CD4-positive, alpha-beta T cell (primary cell): ENCODE results near the gene UGT2A3. TPM values are rescaled to one million over a fixed set of nuclear protein-coding genes. Genes with fewer than 3 reads are reported as not detected.
"Not testable (repeated sequence)": the region's sequence is repeated elsewhere in the genome, so short reads cannot be mapped to it uniquely, and the experiment has no call there.

Experiments
- ATAC-seq: fragments of 200-7000 bp; cut with Tn5 transposase; one replicate; pipeline ENCODE4 v1.10.0; 2022; ENCODE audit warnings: mild to moderate bottlenecking; ENCODE audit not compliant: poor library complexity
- CTCF ChIA-PET: fragments of 350-600 bp; sonication (Branson Sonifier 250); formaldehyde crosslinking; loops from one replicate; lab custom pipeline; 2021; ENCODE audit warnings: antibody characterized with exemption, inconsistent platforms; lab: Charles Lee
- POLR2A ChIA-PET: fragments of 350-600 bp; sonication (Branson Sonifier 250); formaldehyde crosslinking; loops from one replicate; lab custom pipeline; 2021; ENCODE audit warnings: antibody characterized with exemption, inconsistent platforms; lab: Charles Lee
- DNase-seq, 14 experiments: peaks; one replicate each; pipeline ENCODE4 v3.0.0-alpha.2; 2013 to 2020; ENCODE audit warnings: mixed read lengths in 2 of 14
- H3K27ac ChIP-seq, 2 donors: one replicate each; pipeline versions ENCODE4 v1.5.1 to v1.7.0; 2013; ENCODE audit warnings: low read length in 2 of 2, low read depth in 1 of 2, mild to moderate bottlenecking in 1 of 2
- H3K27me3 ChIP-seq, 2 experiments: 1 replicate in 1 of 2; 2 replicates in 1 of 2; pipeline versions ENCODE4 v1.6.1 to v1.7.0; 2013; ENCODE audit warnings: low read length in 2 of 2, control low read depth in 1 of 2, mild to moderate bottlenecking in 1 of 2, moderate library complexity in 1 of 2; ENCODE audit not compliant: insufficient read depth in 2 of 2, control insufficient read depth in 1 of 2
- H3K36me3 ChIP-seq: one replicate; pipeline ENCODE4 v1.6.1; 2013; ENCODE audit warnings: low read length, control low read depth; ENCODE audit not compliant: insufficient read depth
- H3K4me1 ChIP-seq: one replicate; pipeline ENCODE4 v1.6.1; 2013; ENCODE audit warnings: low read length, control low read depth; ENCODE audit not compliant: insufficient read depth
- H3K4me3 ChIP-seq: one replicate; pipeline ENCODE4 v1.5.1; 2013; ENCODE audit warnings: mild to moderate bottlenecking, low read length, moderate library complexity
- H3K9me3 ChIP-seq, 2 experiments: 1 replicate in 1 of 2; 2 replicates in 1 of 2; pipeline versions ENCODE4 v1.6.1 to v1.7.0; 2013; ENCODE audit warnings: low read length in 2 of 2, mild to moderate bottlenecking in 2 of 2, control low read depth in 1 of 2, moderate library complexity in 1 of 2; ENCODE audit not compliant: control insufficient read depth in 1 of 2, insufficient read depth in 1 of 2
- H3K27ac Mint-ChIP-seq: one replicate; pipeline ENCODE4 v1.8.0; 2020; ENCODE audit warnings: mixed read lengths
- H3K27me3 Mint-ChIP-seq: one replicate; pipeline ENCODE4 v1.8.0; 2021; ENCODE audit warnings: mixed read lengths
- H3K36me3 Mint-ChIP-seq: one replicate; pipeline ENCODE4 v1.8.0; 2021; ENCODE audit warnings: low read depth, mixed read lengths
- H3K4me1 Mint-ChIP-seq: one replicate; pipeline ENCODE4 v1.8.0; 2021; ENCODE audit warnings: low read depth, mixed read lengths
- H3K4me3 Mint-ChIP-seq: one replicate; pipeline ENCODE4 v1.8.0; 2020; ENCODE audit warnings: mild to moderate bottlenecking, mixed read lengths
- H3K9me3 Mint-ChIP-seq: one replicate; pipeline ENCODE4 v1.8.0; 2020; ENCODE audit warnings: mixed read lengths
- CTCF ChIP-seq: fragments of 200-600 bp; IDR thresholded peaks from one replicate; pipeline ENCODE4 v1.8.0; 2022; ENCODE audit warnings: antibody characterized with exemption, mild to moderate bottlenecking
- intact Hi-C, 2 experiments: fragments of 100-400 bp; cut with DNase I in 1 of 2; cut with micrococcal nuclease in 1 of 2; formaldehyde crosslinking; loops; one replicate each; pipeline versions ENCODE4 v1.15.1 to v1.9.0; 2023 to 2025; cut with DNase I, micrococcal nuclease
- total RNA-seq, 174 experiments: library from RNA in 2 of 174; stranded (reverse) in 2 of 174; gene quantifications; one replicate each; pipeline ENCODE4 v1.2.3 and lab custom pipeline; 2021 to 2026

The UGT2A3 gene
- total RNA-seq, 2 experiments from 2014 or later = not detected

- Histone ChIP-seq H3K27me3 (no peaks in the 10 kb centered on the region), H3K4me1 (no peaks in the 10 kb centered on the region), H3K36me3 (no peaks in the 10 kb centered on the region), H3K4me3 (no peak overlapping the region), H3K9me3 (no peaks in the 10 kb centered on the region), H3K27ac (no peak overlapping the region)
- TF ChIP-seq CTCF = no peak
- no peak overlapping the region for H3K4me3 Mint-ChIP-seq
- no peak overlapping the region for H3K27ac Mint-ChIP-seq
- CTCF ChIA-PET = no interaction called here
- ATAC-seq (no peak), DNase-seq (no peak)
- no peaks in the 10 kb centered on the region for H3K27me3 Mint-ChIP-seq
- H3K36me3 Mint-ChIP-seq = no peaks in the 10 kb centered on the region
- intact Hi-C loops = no loop called here
- H3K9me3 Mint-ChIP-seq = peaks cover 5% of the 10 kb centered on the region
- POLR2A ChIA-PET = no interaction called here
- H3K4me1 Mint-ChIP-seq = no peaks in the 10 kb centered on the region
Observed at GRCh38 chr4:68963374-68963773, 11.8 kb upstream of the UGT2A3 start.

GRCh38 chr4:68962868-68963267 lies 11.3 kb upstream of the UGT2A3 start:
- H3K9me3 Mint-ChIP-seq = peaks cover 5% of the 10 kb centered on the region
- H3K4me3 Mint-ChIP-seq = no peak overlapping the region
- Histone ChIP-seq H3K9me3 (no peaks in the 10 kb centered on the region), H3K27ac (no peak overlapping the region), H3K4me1 (no peaks in the 10 kb centered on the region), H3K36me3 (no peaks in the 10 kb centered on the region), H3K27me3 (no peaks in the 10 kb centered on the region), H3K4me3 (no peak overlapping the region)
- H3K27ac Mint-ChIP-seq = no peak overlapping the region
- ChIA-PET CTCF (no interaction called here), POLR2A (no interaction called here)
- DNase-seq (no peak), ATAC-seq (no peak)
- intact Hi-C loops = no loop called here
- no peaks in the 10 kb centered on the region for H3K27me3 Mint-ChIP-seq
- TF ChIP-seq CTCF = no peak
- no peaks in the 10 kb centered on the region for H3K36me3 Mint-ChIP-seq
- no peaks in the 10 kb centered on the region for H3K4me1 Mint-ChIP-seq

- no peak overlapping the region for H3K27ac Mint-ChIP-seq
- intact Hi-C loops = no loop called here
Observed at GRCh38 chr4:68960294-68961163, 8.9 kb upstream of the UGT2A3 start.

GRCh38 chr4:68959085-68959484 lies 7.5 kb upstream of the UGT2A3 start:
- H3K4me3 ChIP-seq, H3K27ac ChIP-seq, H3K36me3 ChIP-seq, DNase-seq, H3K9me3 ChIP-seq, H3K9me3 Mint-ChIP-seq, intact Hi-C loops, CTCF ChIA-PET, POLR2A ChIA-PET, H3K27me3 Mint-ChIP-seq, H3K4me3 Mint-ChIP-seq, H3K36me3 Mint-ChIP-seq, H3K27me3 ChIP-seq, ATAC-seq, H3K4me1 ChIP-seq, H3K27ac Mint-ChIP-seq, H3K4me1 Mint-ChIP-seq: not testable (repeated sequence)

More at GRCh38 chr4:68960294-68961163, 8.9 kb upstream of the UGT2A3 start:
- no peak for ATAC-seq
- Histone ChIP-seq H3K9me3 (no peaks in the 10 kb centered on the region), H3K27ac (no peak overlapping the region), H3K4me3 (no peak overlapping the region), H3K36me3 (no peaks in the 10 kb centered on the region), H3K27me3 (no peaks in the 10 kb centered on the region), H3K4me1 (no peaks in the 10 kb centered on the region)
- POLR2A ChIA-PET = interaction anchor here (0.6 kb wide), 1 partner anchor 39 kb away, joined by 4 read pairs; no protein-coding TSS in a partner anchor
- Mint-ChIP-seq H3K4me3 (no peak overlapping the region), H3K4me1 (no peaks in the 10 kb centered on the region), H3K27me3 (no peaks in the 10 kb centered on the region), H3K9me3 (no peaks in the 10 kb centered on the region), H3K36me3 (no peaks in the 10 kb centered on the region)
- DNase-seq = no peak
- TF ChIP-seq CTCF = no peak
- CTCF ChIA-PET = no interaction called here
